CD4-positive, alpha-beta memory T cell (primary cell): ENCODE data around the gene ZDHHC14. TPM values are rescaled to one million over a fixed set of nuclear protein-coding genes. Genes with fewer than 3 reads are reported as not detected.

Source experiments
- CTCF ChIA-PET: fragments of 350-600 bp; sonication (Branson Sonifier 250); formaldehyde crosslinking; loops from one replicate; lab custom pipeline; 2021; ENCODE audit warnings: inconsistent platforms; ENCODE audit not compliant: partially characterized antibody; lab: Charles Lee
- POLR2A ChIA-PET: fragments of 350-600 bp; sonication (Branson Sonifier 250); formaldehyde crosslinking; loops from one replicate; lab custom pipeline; 2021; ENCODE audit not compliant: partially characterized antibody; lab: Charles Lee
- DNase-seq, 5 donors: peaks; one replicate each; pipeline versions ENCODE4 v3.0.0 to v3.0.0-alpha.2; 2020 to 2022; ENCODE audit warnings: mixed read lengths in 1 of 5
- H3K27ac ChIP-seq: one replicate; pipeline ENCODE4 v1.7.0; 2013; ENCODE audit warnings: low read depth, low read length
- H3K27me3 ChIP-seq: 2 replicates; pipeline ENCODE4 v1.7.0; 2013; ENCODE audit warnings: mild to moderate bottlenecking, low read length, moderate library complexity; ENCODE audit not compliant: insufficient read depth
- H3K36me3 ChIP-seq: 2 replicates; pipeline ENCODE4 v1.7.0; 2013; ENCODE audit warnings: mild to moderate bottlenecking, low read length, moderate library complexity; ENCODE audit not compliant: insufficient read depth
- H3K4me1 ChIP-seq: 2 replicates; pipeline ENCODE4 v1.7.0; 2013; ENCODE audit warnings: mild to moderate bottlenecking, low read length, moderate library complexity; ENCODE audit not compliant: insufficient read depth
- H3K4me3 ChIP-seq, 2 donors: one replicate each; pipeline ENCODE4 v1.7.0; 2013; ENCODE audit warnings: low read length in 2 of 2, mild to moderate bottlenecking in 1 of 2
- H3K9me3 ChIP-seq, 2 donors: one replicate each; pipeline ENCODE4 v1.7.0; 2013; ENCODE audit warnings: low read length in 2 of 2, control low read depth in 1 of 2; ENCODE audit not compliant: control insufficient read depth in 1 of 2
- H3K27ac Mint-ChIP-seq, 7 donors: one replicate each; pipeline ENCODE4 v1.8.0; 2020 to 2021; ENCODE audit warnings: mixed read lengths in 7 of 7, mild to moderate bottlenecking in 6 of 7, inconsistent platforms in 3 of 7, moderate library complexity in 3 of 7
- H3K27me3 Mint-ChIP-seq, 2 donors: one replicate each; pipeline ENCODE4 v1.8.0; 2020 to 2021; ENCODE audit warnings: mixed read lengths in 2 of 2
- H3K36me3 Mint-ChIP-seq, 2 donors: one replicate each; pipeline ENCODE4 v1.8.0; 2020 to 2021; ENCODE audit warnings: mixed read lengths in 2 of 2, inconsistent platforms in 1 of 2, mild to moderate bottlenecking in 1 of 2
- H3K4me1 Mint-ChIP-seq, 4 donors: one replicate each; pipeline ENCODE4 v1.8.0; 2020 to 2021; ENCODE audit warnings: mixed read lengths in 4 of 4, mild to moderate bottlenecking in 1 of 4
- H3K4me3 Mint-ChIP-seq, 8 donors: one replicate each; pipeline ENCODE4 v1.8.0; 2020 to 2021; ENCODE audit warnings: mixed read lengths in 8 of 8, mild to moderate bottlenecking in 7 of 8, moderate library complexity in 6 of 8, inconsistent platforms in 3 of 8
- H3K9me3 Mint-ChIP-seq, 8 donors: one replicate each; pipeline ENCODE4 v1.8.0; 2020 to 2021; ENCODE audit warnings: mixed read lengths in 8 of 8, mild to moderate bottlenecking in 5 of 8, inconsistent platforms in 3 of 8, moderate library complexity in 1 of 8
- intact Hi-C: fragments of 100-400 bp; cut with micrococcal nuclease; formaldehyde crosslinking; loops from one replicate; pipeline ENCODE4 v1.15.1; 2023
- polyA plus RNA-seq, 2 donors: library from polyadenylated mRNA; unstranded; fragments of 300-500 nt; fragmentation: Illumina TruSeq; gene quantifications; one replicate each; pipeline ENCODE4 v1.2.3, GENCODE V29; 2021
- total RNA-seq, 2 experiments: library from RNA; stranded (reverse); gene quantifications; one replicate each; pipeline ENCODE4 v1.2.3, GENCODE V29; 2021

The ZDHHC14 gene
- total and polyA plus RNA-seq, 4 experiments from 2014 or later, result 1.5 to 1.9 (median 1.7) TPM

- Mint-ChIP-seq H3K36me3 (peaks cover 0 to 3% of the 10 kb centered on the region in 2 donors), H3K27ac (no peak overlapping the region), H3K9me3 (peaks cover 0 to 13% (median 4%) of the 10 kb centered on the region in 8 donors), H3K4me1 (peaks cover 0 to 6% (median under 1%) of the 10 kb centered on the region in 4 donors), H3K4me3 (no peak overlapping the region), H3K27me3 (no peaks in the 10 kb centered on the region)
- DNase-seq, result no peak
- intact Hi-C loops, result no loop called here
- ChIA-PET POLR2A (no interaction called here), CTCF (interaction anchor here (0.9 kb wide), 1 partner anchor 61 kb away, joined by 3 read pairs; no protein-coding TSS in a partner anchor)
- H3K36me3 ChIP-seq, result no peaks in the 10 kb centered on the region
- H3K27ac ChIP-seq, result no peak overlapping the region
- H3K27me3 ChIP-seq, result no peaks in the 10 kb centered on the region
- no peaks in the 10 kb centered on the region for H3K9me3 ChIP-seq
- H3K4me3 ChIP-seq, result no peak overlapping the region
- no peaks in the 10 kb centered on the region for H3K4me1 ChIP-seq
Measured at GRCh38 chr6:157579467-157580031, 198.6 kb downstream of the ZDHHC14 start.

DNA sequence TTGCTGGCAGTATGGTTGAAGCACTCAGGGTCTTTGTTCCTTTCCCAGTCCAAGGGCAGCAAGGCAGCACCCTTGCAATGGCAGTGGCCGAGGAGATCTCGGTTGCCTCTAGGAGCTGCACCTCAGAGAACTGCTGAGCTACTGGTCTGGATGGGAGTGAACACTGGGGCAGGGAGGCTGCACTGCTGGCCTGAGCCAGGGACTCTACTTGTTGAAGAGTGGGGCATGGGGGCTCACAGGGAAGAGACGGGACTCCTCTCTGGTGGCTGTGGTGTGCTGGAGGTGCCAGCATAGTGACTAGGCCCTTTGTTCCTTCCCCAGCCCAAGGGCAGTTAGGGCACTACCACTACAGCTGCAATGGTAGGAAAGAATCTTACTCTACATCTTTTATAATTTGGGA lies 203.0 kb downstream of the ZDHHC14 start:
- Mint-ChIP-seq H3K4me1 (peaks cover 0 to 7% (median 0%) of the 10 kb centered on the region in 4 donors), H3K36me3 (peaks cover 0 to 9% of the 10 kb centered on the region in 2 donors), H3K9me3 (peaks cover 0 to 18% (median 8%) of the 10 kb centered on the region in 8 donors), H3K27ac (no peak overlapping the region), H3K27me3 (no peaks in the 10 kb centered on the region), H3K4me3 (no peak overlapping the region)
- DNase-seq, result no peak
- Histone ChIP-seq H3K27me3 (no peaks in the 10 kb centered on the region), H3K27ac (no peak overlapping the region), H3K9me3 (no peaks in the 10 kb centered on the region), H3K4me1 (no peaks in the 10 kb centered on the region), H3K36me3 (no peaks in the 10 kb centered on the region), H3K4me3 (no peak overlapping the region)
- CTCF ChIA-PET, result no interaction called here
- intact Hi-C loops, result no loop called here
- POLR2A ChIA-PET, result no interaction called here

DNA sequence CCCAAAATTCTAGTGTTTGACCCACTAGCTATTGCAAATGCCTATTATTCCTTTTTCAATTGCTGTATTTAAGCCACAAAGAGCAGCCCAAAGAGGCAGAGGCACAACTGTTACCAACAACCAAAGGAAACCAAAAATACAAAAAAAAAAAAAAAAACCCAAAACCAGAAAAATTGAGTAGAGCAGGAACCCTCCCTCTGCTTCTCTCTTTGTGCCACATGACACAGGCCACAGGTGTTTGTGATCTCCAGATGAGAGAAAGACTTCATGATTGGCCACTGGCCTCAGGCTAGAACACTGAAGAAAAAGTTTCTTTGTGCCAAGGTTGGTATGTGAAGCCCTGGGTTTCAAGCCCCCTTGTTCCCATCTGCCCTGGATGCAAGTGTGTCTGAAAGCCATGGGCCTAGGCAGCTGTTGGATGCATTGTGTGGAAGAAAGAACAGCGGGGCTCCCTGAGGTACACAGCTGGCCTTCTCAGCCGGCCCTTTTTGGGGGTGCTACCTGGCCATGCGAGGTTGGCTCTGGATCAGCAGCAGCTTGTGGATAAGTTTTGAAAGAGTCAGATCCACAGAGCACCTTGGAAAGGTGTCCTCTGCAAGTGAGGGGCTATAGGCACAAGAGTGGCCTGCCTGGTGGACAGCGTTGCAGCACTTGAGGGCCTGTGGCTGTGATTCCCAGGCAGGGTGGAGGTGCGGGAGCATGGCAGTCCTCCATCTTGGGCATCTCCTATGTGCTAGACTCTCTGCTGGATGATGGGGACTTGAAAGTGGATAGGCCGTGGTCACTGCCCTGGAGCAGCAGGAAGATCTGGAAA lies 204.5 kb downstream of the ZDHHC14 start:
- Histone ChIP-seq H3K36me3 (no peaks in the 10 kb centered on the region), H3K9me3 (no peaks in the 10 kb centered on the region), H3K27ac (no peak overlapping the region), H3K4me3 (no peak overlapping the region), H3K4me1 (no peaks in the 10 kb centered on the region), H3K27me3 (no peaks in the 10 kb centered on the region)
- CTCF ChIA-PET, result no interaction called here
- DNase-seq, result peak in 1 of 5 donors; percentile 21
- Mint-ChIP-seq H3K4me3 (peak overlapping the region in 1 of 8 donors; percentile 54), H3K4me1 (peaks cover 0 to 7% (median 0%) of the 10 kb centered on the region in 4 donors), H3K27me3 (no peaks in the 10 kb centered on the region), H3K36me3 (peaks cover 1 to 13% of the 10 kb centered on the region in 2 donors), H3K9me3 (peaks cover 0 to 25% (median 18%) of the 10 kb centered on the region in 8 donors), H3K27ac (peak overlapping the region in 1 of 7 donors; percentile 30)
- intact Hi-C loops, result no loop called here
- POLR2A ChIA-PET, result interaction anchor here (1.0 kb wide), 1 partner anchor 14 kb away, joined by 4 read pairs; no protein-coding TSS in a partner anchor

DNA sequence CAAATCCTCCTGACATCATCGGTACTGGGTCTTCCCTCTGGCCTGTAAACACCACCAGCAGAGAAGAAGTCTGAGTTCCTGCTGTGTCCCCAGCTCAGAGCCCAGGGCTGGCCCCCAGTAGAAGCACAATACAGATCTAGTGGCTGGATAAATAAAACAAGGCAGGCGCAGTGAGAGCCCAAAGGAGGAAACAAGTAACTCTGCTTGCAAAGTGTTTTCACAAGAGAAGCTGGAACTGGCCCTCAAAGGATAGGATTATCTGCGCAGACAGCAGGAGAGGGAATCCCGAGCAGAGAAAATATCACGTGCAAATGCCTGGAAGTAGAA lies 205.1 kb downstream of the ZDHHC14 start:
- peaks cover 1 to 14% of the 10 kb centered on the region in 2 donors for H3K36me3 Mint-ChIP-seq
- no peak overlapping the region for H3K4me3 ChIP-seq
- no peak overlapping the region for H3K27ac ChIP-seq
- H3K27me3 ChIP-seq, result no peaks in the 10 kb centered on the region
- intact Hi-C loops, result no loop called here
- peaks cover 0 to 7% (median 0%) of the 10 kb centered on the region in 4 donors for H3K4me1 Mint-ChIP-seq
- ChIA-PET CTCF (no interaction called here), POLR2A (no interaction called here)
- H3K27ac Mint-ChIP-seq, result peak overlapping the region in 1 of 7 donors; percentile 44
- H3K4me1 ChIP-seq, result no peaks in the 10 kb centered on the region
- H3K36me3 ChIP-seq, result no peaks in the 10 kb centered on the region
- H3K9me3 ChIP-seq, result no peaks in the 10 kb centered on the region
- H3K4me3 Mint-ChIP-seq, result no peak overlapping the region
- no peaks in the 10 kb centered on the region for H3K27me3 Mint-ChIP-seq
- H3K9me3 Mint-ChIP-seq, result peaks cover 0 to 24% (median 20%) of the 10 kb centered on the region in 8 donors
- DNase-seq, result no peak

DNA sequence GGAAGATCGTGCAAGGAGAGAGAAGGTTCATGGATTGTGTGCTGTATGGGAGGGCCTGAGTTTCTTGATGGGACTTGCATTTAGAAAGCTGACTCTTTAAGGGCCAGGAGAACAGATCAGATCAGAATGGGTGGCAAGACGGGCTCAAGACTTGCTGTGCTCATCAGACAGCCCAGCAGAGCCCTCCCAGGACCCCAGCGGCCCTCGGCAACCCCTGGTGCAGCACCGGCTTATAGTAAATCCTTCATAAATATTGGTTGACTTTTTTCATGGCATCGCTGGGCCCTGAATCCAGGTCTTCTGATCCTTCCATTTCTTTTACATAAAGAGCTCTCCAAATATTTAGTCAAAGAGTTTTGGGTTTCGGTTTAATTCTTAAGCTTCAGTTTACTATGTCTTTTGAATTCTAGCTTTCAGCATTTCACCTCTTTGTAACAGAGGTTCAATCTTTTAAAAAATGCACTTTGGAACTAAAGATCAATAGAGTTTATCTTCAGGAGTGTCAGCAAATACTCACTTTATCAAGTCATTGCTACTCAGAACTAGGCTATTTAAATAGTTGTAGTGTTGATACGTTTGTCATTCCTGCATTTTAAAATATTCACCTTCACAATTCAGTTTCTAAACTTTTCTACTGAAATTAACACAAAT lies 205.6 kb downstream of the ZDHHC14 start:
- Mint-ChIP-seq H3K4me1 (peaks cover 0 to 7% (median 0%) of the 10 kb centered on the region in 4 donors), H3K4me3 (no peak overlapping the region), H3K27me3 (no peaks in the 10 kb centered on the region), H3K27ac (peak overlapping the region in 1 of 7 donors; percentile 12), H3K9me3 (peaks cover 0 to 28% (median 23%) of the 10 kb centered on the region in 8 donors), H3K36me3 (peaks cover 1 to 20% of the 10 kb centered on the region in 2 donors)
- intact Hi-C loops, result no loop called here
- ChIA-PET CTCF (no interaction called here), POLR2A (no interaction called here)
- no peak overlapping the region for H3K4me3 ChIP-seq
- no peaks in the 10 kb centered on the region for H3K4me1 ChIP-seq
- H3K36me3 ChIP-seq, result no peaks in the 10 kb centered on the region
- H3K27me3 ChIP-seq, result no peaks in the 10 kb centered on the region
- H3K27ac ChIP-seq, result no peak overlapping the region
- no peak for DNase-seq
- no peaks in the 10 kb centered on the region for H3K9me3 ChIP-seq

DNA sequence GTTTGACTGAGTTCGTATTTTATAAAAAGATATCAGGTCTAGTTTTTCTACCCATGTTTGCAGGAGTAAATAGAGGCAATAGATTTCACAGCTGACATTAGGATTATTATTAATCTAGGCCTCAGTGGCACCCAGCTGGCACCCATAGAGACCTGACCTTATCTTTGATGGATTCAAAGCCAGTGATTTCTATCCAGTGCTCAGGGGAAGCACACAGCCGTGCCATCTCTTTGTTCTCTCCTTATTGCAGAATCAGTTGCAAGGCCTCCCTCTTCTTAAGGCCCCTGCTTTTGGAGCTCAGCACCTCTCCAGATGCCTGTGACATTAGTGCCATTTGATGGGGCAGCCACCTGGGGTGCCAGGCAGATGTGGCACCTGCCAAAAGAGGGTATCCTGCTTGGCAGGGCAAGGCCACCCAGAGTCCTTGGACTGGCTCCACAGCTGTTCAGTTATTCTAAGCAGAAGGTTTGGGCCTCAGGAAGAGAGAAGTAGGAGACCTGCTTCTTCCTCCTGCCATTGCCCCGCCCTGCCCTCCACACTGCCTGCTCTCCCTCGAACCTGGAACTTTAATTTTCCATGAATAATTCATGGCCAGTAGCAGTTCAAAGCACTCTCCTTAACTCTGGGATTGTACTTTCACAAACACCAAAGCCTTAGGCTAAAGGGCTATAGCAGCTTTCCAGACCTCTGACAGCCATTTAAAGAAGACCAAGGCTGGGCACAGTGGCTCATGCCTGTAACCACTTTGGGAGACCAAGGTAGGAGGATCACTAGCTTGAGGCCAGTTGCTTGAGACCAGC lies 206.3 kb downstream of the ZDHHC14 start:
- H3K27ac Mint-ChIP-seq, result no peak overlapping the region
- Histone ChIP-seq H3K36me3 (no peaks in the 10 kb centered on the region), H3K9me3 (no peaks in the 10 kb centered on the region), H3K4me3 (no peak overlapping the region), H3K27ac (no peak overlapping the region), H3K27me3 (no peaks in the 10 kb centered on the region), H3K4me1 (no peaks in the 10 kb centered on the region)
- DNase-seq, result no peak
- intact Hi-C loops, result no loop called here
- peaks cover 0 to 29% (median 21%) of the 10 kb centered on the region in 8 donors for H3K9me3 Mint-ChIP-seq
- H3K36me3 Mint-ChIP-seq, result peaks cover 1 to 20% of the 10 kb centered on the region in 2 donors
- ChIA-PET POLR2A (no interaction called here), CTCF (no interaction called here)
- no peak overlapping the region for H3K4me3 Mint-ChIP-seq
- H3K27me3 Mint-ChIP-seq, result no peaks in the 10 kb centered on the region
- peaks cover 0 to 7% (median 0%) of the 10 kb centered on the region in 4 donors for H3K4me1 Mint-ChIP-seq
